ENCODE data around the gene IL27RA.
A peak's percentile ranks its signal among the peaks of the same experiment; 100 is the strongest.

The IL27RA gene

GRCh38 chr19:14031719-14032480, at the start of gene IL27RA:
Gene IL27RA (plus strand): TSS chr19:14031762. CDS start chr19:14031873, 111 bp downstream.
- H3K27me3 ChIP-seq (ENCODE audit: insufficient read depth, low read length) = peaks cover 12% of the 10 kb centered on the region
- H2AFZ ChIP-seq (ENCODE audit: low read depth, low read length) = peak within 1 kb of the TSS; percentile 93
- H3K36me3 ChIP-seq (ENCODE audit: insufficient read depth, low read length) = no peaks in the 10 kb centered on the region
- no peaks in the 10 kb centered on the region for H3K9me3 ChIP-seq (ENCODE audit: low read length)
- peak within 1 kb of the TSS; percentile 61 for H3K4me3 ChIP-seq (ENCODE audit: low read length)
- peaks cover 6% of the 10 kb centered on the region for H3K4me1 ChIP-seq (ENCODE audit: insufficient read depth, low read length)

GRCh38 chr19:13981988-13982501, 49.5 kb upstream of the IL27RA start:
- no peak overlapping the region for H3K4me3 ChIP-seq (ENCODE audit: low read length)

GRCh38 chr19:13982773-13983172, 48.8 kb upstream of the IL27RA start:
- H3K27me3 ChIP-seq (ENCODE audit: insufficient read depth, low read length) = no peaks in the 10 kb centered on the region
- H3K36me3 ChIP-seq (ENCODE audit: insufficient read depth, low read length) = peaks cover 19% of the 10 kb centered on the region
- no peaks in the 10 kb centered on the region for H3K4me1 ChIP-seq (ENCODE audit: insufficient read depth, low read length)
- no peak overlapping the region for H3K4me3 ChIP-seq (ENCODE audit: low read length)
- no peaks in the 10 kb centered on the region for H3K9me3 ChIP-seq (ENCODE audit: low read length)
- H2AFZ ChIP-seq (ENCODE audit: low read depth, low read length) = no peak overlapping the region

More at GRCh38 chr19:13981988-13982501, 49.5 kb upstream of the IL27RA start:
- H2AFZ ChIP-seq (ENCODE audit: low read depth, low read length) = no peak overlapping the region
- H3K36me3 ChIP-seq (ENCODE audit: insufficient read depth, low read length) = peaks cover 20% of the 10 kb centered on the region
- H3K9me3 ChIP-seq (ENCODE audit: low read length) = no peaks in the 10 kb centered on the region
- no peaks in the 10 kb centered on the region for H3K27me3 ChIP-seq (ENCODE audit: insufficient read depth, low read length)
- no peaks in the 10 kb centered on the region for H3K4me1 ChIP-seq (ENCODE audit: insufficient read depth, low read length)

- Histone ChIP-seq H3K4me1 (ENCODE audit: insufficient read depth, low read length) (no peaks in the 10 kb centered on the region), H3K4me3 (ENCODE audit: low read length) (no peak overlapping the region), H3K27me3 (ENCODE audit: insufficient read depth, low read length) (no peaks in the 10 kb centered on the region), H3K36me3 (ENCODE audit: insufficient read depth, low read length) (peaks cover 14% of the 10 kb centered on the region), H3K9me3 (ENCODE audit: low read length) (no peaks in the 10 kb centered on the region), H2AFZ (ENCODE audit: low read depth, low read length) (no peak overlapping the region)
Measured at GRCh38 chr19:13983213-13983889, 48.2 kb upstream of the IL27RA start.

GRCh38 chr19:13984186-13984585, 47.4 kb upstream of the IL27RA start:
- H3K4me1 ChIP-seq (ENCODE audit: insufficient read depth, low read length) = no peaks in the 10 kb centered on the region
- H2AFZ ChIP-seq (ENCODE audit: low read depth, low read length) = no peak overlapping the region
- no peak overlapping the region for H3K4me3 ChIP-seq (ENCODE audit: low read length)
- H3K9me3 ChIP-seq (ENCODE audit: low read length) = no peaks in the 10 kb centered on the region
- peaks cover 14% of the 10 kb centered on the region for H3K36me3 ChIP-seq (ENCODE audit: insufficient read depth, low read length)
- no peaks in the 10 kb centered on the region for H3K27me3 ChIP-seq (ENCODE audit: insufficient read depth, low read length)

GRCh38 chr19:13984875-13985741, 46.5 kb upstream of the IL27RA start:
- Histone ChIP-seq H3K9me3 (ENCODE audit: low read length) (no peaks in the 10 kb centered on the region), H3K36me3 (ENCODE audit: insufficient read depth, low read length) (peaks cover 10% of the 10 kb centered on the region), H2AFZ (ENCODE audit: low read depth, low read length) (no peak overlapping the region), H3K4me3 (ENCODE audit: low read length) (no peak overlapping the region), H3K4me1 (ENCODE audit: insufficient read depth, low read length) (no peaks in the 10 kb centered on the region), H3K27me3 (ENCODE audit: insufficient read depth, low read length) (no peaks in the 10 kb centered on the region)

GRCh38 chr19:13985771-13986347, 45.7 kb upstream of the IL27RA start:
- Histone ChIP-seq H3K4me3 (ENCODE audit: low read length) (no peak overlapping the region), H3K27me3 (ENCODE audit: insufficient read depth, low read length) (no peaks in the 10 kb centered on the region), H3K4me1 (ENCODE audit: insufficient read depth, low read length) (no peaks in the 10 kb centered on the region), H3K36me3 (ENCODE audit: insufficient read depth, low read length) (peaks cover 10% of the 10 kb centered on the region), H2AFZ (ENCODE audit: low read depth, low read length) (no peak overlapping the region), H3K9me3 (ENCODE audit: low read length) (no peaks in the 10 kb centered on the region)

- H2AFZ ChIP-seq (ENCODE audit: low read depth, low read length) = no peak overlapping the region
- no peaks in the 10 kb centered on the region for H3K9me3 ChIP-seq (ENCODE audit: low read length)
- peaks cover 10% of the 10 kb centered on the region for H3K36me3 ChIP-seq (ENCODE audit: insufficient read depth, low read length)
- H3K4me1 ChIP-seq (ENCODE audit: insufficient read depth, low read length) = no peaks in the 10 kb centered on the region
- H3K27me3 ChIP-seq (ENCODE audit: insufficient read depth, low read length) = no peaks in the 10 kb centered on the region
- H3K4me3 ChIP-seq (ENCODE audit: low read length) = no peak overlapping the region
Measured at GRCh38 chr19:13986348-13986904, 45.1 kb upstream of the IL27RA start.

- no peak overlapping the region for H2AFZ ChIP-seq (ENCODE audit: low read depth, low read length)
- no peak overlapping the region for H3K4me3 ChIP-seq (ENCODE audit: low read length)
- no peaks in the 10 kb centered on the region for H3K27me3 ChIP-seq (ENCODE audit: insufficient read depth, low read length)
- no peaks in the 10 kb centered on the region for H3K4me1 ChIP-seq (ENCODE audit: insufficient read depth, low read length)
- peaks cover 10% of the 10 kb centered on the region for H3K36me3 ChIP-seq (ENCODE audit: insufficient read depth, low read length)
- no peaks in the 10 kb centered on the region for H3K9me3 ChIP-seq (ENCODE audit: low read length)
Measured at GRCh38 chr19:13987101-13987890, 44.3 kb upstream of the IL27RA start.

GRCh38 chr19:13989487-13989886, 42.1 kb upstream of the IL27RA start:
- H3K9me3 ChIP-seq (ENCODE audit: low read length) = no peaks in the 10 kb centered on the region
- no peak overlapping the region for H2AFZ ChIP-seq (ENCODE audit: low read depth, low read length)
- no peak overlapping the region for H3K4me3 ChIP-seq (ENCODE audit: low read length)
- no peaks in the 10 kb centered on the region for H3K4me1 ChIP-seq (ENCODE audit: insufficient read depth, low read length)
- H3K27me3 ChIP-seq (ENCODE audit: insufficient read depth, low read length) = no peaks in the 10 kb centered on the region
- peaks cover 9% of the 10 kb centered on the region for H3K36me3 ChIP-seq (ENCODE audit: insufficient read depth, low read length)

- no peaks in the 10 kb centered on the region for H3K4me1 ChIP-seq (ENCODE audit: insufficient read depth, low read length)
- no peaks in the 10 kb centered on the region for H3K27me3 ChIP-seq (ENCODE audit: insufficient read depth, low read length)
- H3K36me3 ChIP-seq (ENCODE audit: insufficient read depth, low read length) = peaks cover 9% of the 10 kb centered on the region
- H3K4me3 ChIP-seq (ENCODE audit: low read length) = no peak overlapping the region
- no peaks in the 10 kb centered on the region for H3K9me3 ChIP-seq (ENCODE audit: low read length)
- no peak overlapping the region for H2AFZ ChIP-seq (ENCODE audit: low read depth, low read length)
Measured at GRCh38 chr19:13990085-13990484, 41.5 kb upstream of the IL27RA start.

- no peak overlapping the region for H2AFZ ChIP-seq (ENCODE audit: low read depth, low read length)
Measured at GRCh38 chr19:13992025-13992424, 39.5 kb upstream of the IL27RA start.

More at GRCh38 chr19:13992025-13992424, 39.5 kb upstream of the IL27RA start:
- no peaks in the 10 kb centered on the region for H3K9me3 ChIP-seq (ENCODE audit: low read length)
- H3K27me3 ChIP-seq (ENCODE audit: insufficient read depth, low read length) = no peaks in the 10 kb centered on the region
- H3K4me3 ChIP-seq (ENCODE audit: low read length) = no peak overlapping the region
- H3K4me1 ChIP-seq (ENCODE audit: insufficient read depth, low read length) = no peaks in the 10 kb centered on the region
- peaks cover 9% of the 10 kb centered on the region for H3K36me3 ChIP-seq (ENCODE audit: insufficient read depth, low read length)
